K562 (cell line): ENCODE results near the gene ARMC7. TPM values are rescaled to one million over a fixed set of nuclear protein-coding genes. Genes with fewer than 3 reads are reported as not detected.
A peak's percentile ranks its signal among the peaks of the same experiment; 100 is the strongest.

Experiments used
- BCOR ChIP-seq: fragments of 450-650 bp; IDR thresholded peaks from 2 replicates; pipeline ENCODE4 v1.6.1; 2016
- BHLHE40 ChIP-seq: IDR thresholded peaks from 2 replicates; pipeline ENCODE4 v1.6.1; 2011; ENCODE audit warnings: low read length, improper control_type of control experiment
- CBX2 ChIP-seq: fragments of 200-600 bp; sonication (generic); IDR thresholded peaks from one replicate; pipeline ENCODE4 v1.6.1; 2012; ENCODE audit warnings: mild to moderate bottlenecking, low read length, inconsistent platforms; ENCODE audit not compliant: insufficient read depth, poor library complexity, severe bottlenecking
- CHD1 ChIP-seq: fragments of 200-600 bp; sonication (generic); IDR thresholded peaks from one replicate; pipeline ENCODE4 v1.6.1; 2012; ENCODE audit warnings: mild to moderate bottlenecking, moderate library complexity, low read length, inconsistent platforms
- ERF ChIP-seq: fragments of 450-650 bp; formaldehyde crosslinking; IDR thresholded peaks from 2 replicates; pipeline ENCODE4 v1.4.0; 2020; ENCODE audit warnings: mild to moderate bottlenecking, mixed read lengths
- ETS2 ChIP-seq: IDR thresholded peaks from 2 replicates; pipeline ENCODE4 v1.6.1; 2016; ENCODE audit warnings: borderline replicate concordance, missing genetic modification characterization, mild to moderate bottlenecking, moderate library complexity, missing compliant biosample characterization; ENCODE audit not compliant: poor library complexity, severe bottlenecking
- ETV6 ChIP-seq, 3 experiments: fragments of 150-350 bp in 1 of 3; sonication (generic) in 1 of 3; formaldehyde crosslinking in 1 of 3; IDR thresholded peaks; 2 replicates each; pipeline versions ENCODE4 v1.6.1 to v1.8.0; 2014 to 2022; ENCODE audit warnings: borderline replicate concordance in 2 of 3, low read depth in 2 of 3, antibody characterized with exemption in 1 of 3, low read length in 1 of 3, mild to moderate bottlenecking in 1 of 3, missing genetic modification reagents in 1 of 3
- GTF2F1 ChIP-seq: IDR thresholded peaks from 2 replicates; pipeline ENCODE4 v1.6.1; 2011; ENCODE audit warnings: low read depth, low read length, improper control_type of control experiment
- HBP1 ChIP-seq: fragments of 450-650 bp; formaldehyde crosslinking; IDR thresholded peaks from 2 replicates; pipeline ENCODE4 v1.4.0; 2022; ENCODE audit warnings: missing genetic modification characterization
- HES1 ChIP-seq: fragments of 450-650 bp; IDR thresholded peaks from 2 replicates; pipeline ENCODE4 v1.6.1; 2016; ENCODE audit warnings: low read depth, mild to moderate bottlenecking, moderate library complexity
- KAT8 ChIP-seq: fragments of 450-650 bp; IDR thresholded peaks from 2 replicates; pipeline ENCODE4 v1.6.1; 2016; ENCODE audit warnings: low read depth, mild to moderate bottlenecking
- KLF6 ChIP-seq: fragments of 250-450 bp; sonication (Bioruptor Pico); IDR thresholded peaks from 2 replicates; pipeline ENCODE4 v1.4.0; 2020; ENCODE audit warnings: mild to moderate bottlenecking, moderate library complexity, borderline replicate concordance
- LCOR ChIP-seq: sonication (generic); formaldehyde crosslinking; IDR thresholded peaks from 2 replicates; pipeline ENCODE4 v1.8.0; 2022; ENCODE audit warnings: mild to moderate bottlenecking, missing genetic modification reagents
- LEF1 ChIP-seq: fragments of 450-650 bp; IDR thresholded peaks from 2 replicates; pipeline ENCODE4 v1.6.1; 2016; ENCODE audit warnings: mild to moderate bottlenecking
- NCOA6 ChIP-seq: fragments of 450-650 bp; IDR thresholded peaks from 2 replicates; pipeline ENCODE4 v1.6.1; 2017; ENCODE audit warnings: mild to moderate bottlenecking
- NEUROD1 ChIP-seq: fragments of 150-350 bp; IDR thresholded peaks from 2 replicates; pipeline ENCODE4 v1.6.1; 2014; ENCODE audit warnings: borderline replicate concordance, low read length, low read depth; ENCODE audit not compliant: partially characterized antibody
- PHTF2 ChIP-seq: fragments of 250-450 bp; sonication (Bioruptor Pico); IDR thresholded peaks from 2 replicates; pipeline ENCODE4 v1.5.0; 2021; ENCODE audit warnings: mild to moderate bottlenecking
- RBM17 ChIP-seq: fragments of 200-400 bp; formaldehyde crosslinking; IDR thresholded peaks from 2 replicates; pipeline ENCODE4 v1.6.1; 2017; ENCODE audit warnings: low read depth, mild to moderate bottlenecking, low read length, borderline replicate concordance
- RBM22 ChIP-seq: fragments of 200-400 bp; formaldehyde crosslinking; IDR thresholded peaks from 2 replicates; pipeline ENCODE4 v1.6.1; 2018; ENCODE audit warnings: low read length, low read depth; ENCODE audit not compliant: poor library complexity, severe bottlenecking
- RFX5 ChIP-seq: IDR thresholded peaks from 2 replicates; pipeline ENCODE4 v1.6.1; 2011; ENCODE audit warnings: low read depth, mild to moderate bottlenecking, improper control_type of control experiment, low read length
- SMAD4 ChIP-seq: fragments of 250-450 bp; sonication (Bioruptor Pico); conservative IDR thresholded peaks from 2 replicates; pipeline ENCODE4 v1.8.0; 2021; ENCODE audit warnings: inconsistent platforms, mild to moderate bottlenecking, moderate library complexity
- YBX1 ChIP-seq: fragments of 450-650 bp; IDR thresholded peaks from 2 replicates; pipeline ENCODE4 v1.7.1; 2016; ENCODE audit warnings: mild to moderate bottlenecking
- ZFX ChIP-seq: sonication (generic); formaldehyde crosslinking; IDR thresholded peaks from 2 replicates; pipeline ENCODE4 v1.8.0; 2022; ENCODE audit warnings: mild to moderate bottlenecking, missing genetic modification reagents, moderate library complexity
- ZNF184 ChIP-seq: sonication (generic); formaldehyde crosslinking; IDR thresholded peaks from 2 replicates; pipeline ENCODE4 v1.5.0; 2020; ENCODE audit warnings: missing genetic modification reagents
- ZNF57 ChIP-seq: fragments of 450-650 bp; formaldehyde crosslinking; IDR thresholded peaks from 2 replicates; pipeline ENCODE4 v1.4.0; 2020; ENCODE audit warnings: mild to moderate bottlenecking, moderate library complexity
- ZNF785 ChIP-seq: fragments of 250-450 bp; sonication (Bioruptor Pico); IDR thresholded peaks from 2 replicates; pipeline ENCODE4 v1.4.0; 2020; ENCODE audit warnings: mild to moderate bottlenecking
- ZSCAN29 ChIP-seq: fragments of 450-650 bp; IDR thresholded peaks from 2 replicates; pipeline ENCODE4 v1.6.1; 2017
- polyA plus RNA-seq, 8 experiments: library from polyadenylated mRNA; depleted of rRNA in 4 of 8; stranded (reverse) in 5 of 8; unstranded in 3 of 8; fragments of >200 nt; fragmentation: Nextera tagmentation in 2 of 8; fragmentation: Illumina TruSeq in 1 of 8; extraction: Ambion mirVana in 2 of 8; extraction: Trizol in 1 of 8; gene quantifications; 2 replicates each; pipeline versions ENCODE4 v1.2.1 to v1.2.3, GENCODE V29; 2011 to 2014; ENCODE audit warnings: inconsistent platforms in 1 of 8, missing spikeins in 1 of 8
- total RNA-seq, 7 experiments: library from RNA; depleted of rRNA in 6 of 7; stranded (reverse); fragments of >200 nt in 6 of 7; fragmentation: Illumina TruSeq in 2 of 7; extraction: Trizol in 2 of 7; gene quantifications; 2 replicates each; pipeline versions ENCODE4 v1.2.1 to v1.2.3, GENCODE V29; 2011 to 2021; ENCODE audit warnings: low replicate concordance in 1 of 7

Gene ARMC7
- total and polyA plus RNA-seq, 9 of the 15 experiments (the other 6 are each of a cell fraction or from before 2014, with no cell fraction given), result 1.4 to 15.2 (median 5.9) TPM

- TF ChIP-seq NCOA6 (no peak), LCOR (CRISPR knock-in tag) (peak; percentile 66), KLF6 (CRISPR knock-in tag) (peak; percentile 59; the same call in 1 of the 2 replicates), ZNF785 (CRISPR knock-in tag) (no peak), CHD1 (peak; percentile 47), ERF (CRISPR knock-in tag) (peak; percentile 87), HES1 (no peak), ZFX (CRISPR knock-in tag) (peak; percentile 91), BHLHE40 (peak; percentile 59), NEUROD1 (peak; percentile 98), PHTF2 (CRISPR knock-in tag) (no peak), ZNF184 (no peak), HBP1 (CRISPR knock-in tag) (0 out of 2 replicates have a peak, but pooled peaks have one; percentile 71), LEF1 (no peak; the same call in 1 of the 2 replicates), CBX2 (no peak), ETV6 (IDR thresholded peaks at IDR 0.05; ENCODE audit: borderline replicate concordance in 1 of 2, low read depth in 2 of 2, low read length in 1 of 2) (no peak), ETV6 (CRISPR knock-in tag; IDR thresholded peaks at IDR 0.05; ENCODE audit: borderline replicate concordance) (peak; percentile 87; the same call in 1 of the 2 replicates), RFX5 (no peak), GTF2F1 (peak; percentile 94), RBM22 (peak; percentile 89), SMAD4 (CRISPR knock-in tag) (peak; percentile 43; the same call in 1 of the 2 replicates), KAT8 (no peak), YBX1 (no peak), ZNF57 (CRISPR knock-in tag) (no peak), ETS2 (no peak), ZSCAN29 (no peak), BCOR (no peak; the same call in 1 of the 2 replicates), RBM17 (no peak)
Measured at GRCh38 chr17:75154195-75155106, 44.7 kb downstream of the ARMC7 start, which contains the start of gene JPT1 (continued).
